ENCODE results near the gene STK38L.

Gene STK38L

GRCh38 chr12:27282754-27283153 lies 38.7 kb downstream of the STK38L start:
- peaks cover 34% of the 10 kb centered on the region for H3K4me1 Mint-ChIP-seq (ENCODE audit: low read depth)
- H3K4me3 Mint-ChIP-seq = no peak overlapping the region
- no peak overlapping the region for H3K27ac Mint-ChIP-seq
- H3K9me3 Mint-ChIP-seq = no peaks in the 10 kb centered on the region
- peaks cover 3% of the 10 kb centered on the region for H3K36me3 Mint-ChIP-seq (ENCODE audit: low read depth)
- H3K27me3 Mint-ChIP-seq = no peaks in the 10 kb centered on the region

DNA sequence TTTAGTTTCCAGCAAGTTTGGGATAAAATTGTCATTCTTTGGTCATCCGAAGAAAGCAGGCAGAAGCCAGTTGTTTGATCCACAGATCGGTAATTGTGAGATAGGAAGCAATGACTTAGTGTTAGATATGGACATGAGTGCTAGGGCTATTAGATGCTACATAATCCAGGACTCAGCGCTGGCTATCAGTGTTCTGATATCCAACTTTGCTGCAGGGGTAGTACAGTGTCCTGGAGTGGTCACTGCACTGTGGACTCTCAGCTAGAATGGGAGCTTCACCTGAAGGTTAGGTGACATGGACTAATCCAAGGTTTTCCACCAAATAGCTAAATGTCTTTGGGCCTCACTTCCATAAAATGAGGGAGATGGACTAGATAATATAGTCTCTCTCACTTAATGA lies 39.9 kb downstream of the STK38L start:
- H3K9me3 Mint-ChIP-seq = no peaks in the 10 kb centered on the region
- H3K27ac Mint-ChIP-seq = no peak overlapping the region
- H3K4me3 Mint-ChIP-seq = no peak overlapping the region
- no peaks in the 10 kb centered on the region for H3K27me3 Mint-ChIP-seq
- H3K4me1 Mint-ChIP-seq (ENCODE audit: low read depth) = peaks cover 21% of the 10 kb centered on the region
- H3K36me3 Mint-ChIP-seq (ENCODE audit: low read depth) = peaks cover 3% of the 10 kb centered on the region

DNA sequence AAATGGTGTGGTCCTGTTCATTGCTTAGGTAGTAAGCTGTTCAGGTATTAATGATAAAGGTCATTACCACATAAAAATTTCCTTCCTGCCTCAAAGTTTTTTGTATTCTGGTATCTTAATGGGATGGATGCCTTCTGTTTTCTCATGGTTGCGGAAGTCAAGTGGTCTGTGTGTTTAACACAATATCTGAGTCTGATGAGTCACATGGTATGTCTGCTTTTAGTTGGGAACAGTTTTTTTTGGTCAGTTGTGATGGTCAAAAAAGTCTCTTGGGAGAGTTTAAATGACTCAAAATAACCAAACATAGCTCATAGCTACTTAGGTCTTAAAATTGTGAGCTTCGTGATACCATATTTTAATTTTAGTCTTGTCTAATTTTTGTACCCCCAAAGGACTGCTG lies 40.7 kb downstream of the STK38L start:
- Mint-ChIP-seq H3K36me3 (ENCODE audit: low read depth) (peaks cover 3% of the 10 kb centered on the region), H3K4me1 (ENCODE audit: low read depth) (peaks cover 14% of the 10 kb centered on the region), H3K27me3 (no peaks in the 10 kb centered on the region), H3K9me3 (no peaks in the 10 kb centered on the region), H3K27ac (no peak overlapping the region), H3K4me3 (no peak overlapping the region)

DNA sequence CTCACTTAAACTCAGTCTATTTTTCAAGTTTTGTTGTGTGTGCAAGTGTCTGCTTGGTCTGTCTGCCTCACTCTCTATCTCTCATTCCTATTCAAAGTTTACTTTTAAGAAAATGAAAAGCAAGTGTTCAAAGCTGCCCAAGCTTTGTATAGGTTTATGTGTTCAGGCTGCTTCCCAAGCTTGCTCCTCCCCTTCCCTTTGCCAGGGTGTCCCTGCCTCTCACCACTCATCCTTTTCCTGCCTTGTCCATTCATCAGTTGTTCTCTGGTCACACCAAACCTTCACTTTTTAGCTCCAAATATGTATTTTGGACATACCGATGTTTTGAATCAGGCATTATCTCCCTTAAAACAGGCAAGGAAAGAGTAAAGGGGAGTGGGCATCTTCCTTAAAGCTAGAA lies 41.3 kb downstream of the STK38L start:
- no peaks in the 10 kb centered on the region for H3K27me3 Mint-ChIP-seq
- no peak overlapping the region for H3K4me3 Mint-ChIP-seq

DNA sequence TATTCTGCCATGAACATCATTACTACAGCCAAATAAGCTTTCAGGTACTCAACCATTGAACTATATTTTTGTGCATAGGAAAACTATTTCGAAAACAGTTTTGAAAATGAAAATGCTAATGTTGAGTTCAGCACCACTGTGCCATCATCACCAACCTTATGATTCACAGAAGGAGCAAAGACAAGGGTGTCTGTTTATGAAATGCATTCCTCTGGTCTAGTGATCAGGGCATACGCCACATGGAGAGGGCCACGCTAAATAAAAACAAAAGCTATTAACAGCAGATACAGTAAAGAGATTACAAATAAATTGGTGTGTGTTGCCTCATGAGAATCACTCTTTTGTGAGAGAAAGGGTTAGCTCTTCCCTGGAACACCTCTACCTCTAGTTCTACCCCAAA lies 45.3 kb downstream of the STK38L start:
- H3K4me3 Mint-ChIP-seq = no peak overlapping the region
- no peaks in the 10 kb centered on the region for H3K27me3 Mint-ChIP-seq
- no peaks in the 10 kb centered on the region for H3K9me3 Mint-ChIP-seq
- H3K4me1 Mint-ChIP-seq (ENCODE audit: low read depth) = peaks cover 10% of the 10 kb centered on the region
- no peak overlapping the region for H3K27ac Mint-ChIP-seq
- peaks cover 3% of the 10 kb centered on the region for H3K36me3 Mint-ChIP-seq (ENCODE audit: low read depth)

More for the DNA sequence above, 41.3 kb downstream of the STK38L start:
- Mint-ChIP-seq H3K36me3 (ENCODE audit: low read depth) (peaks cover 2% of the 10 kb centered on the region), H3K9me3 (no peaks in the 10 kb centered on the region), H3K27ac (no peak overlapping the region), H3K4me1 (ENCODE audit: low read depth) (peaks cover 10% of the 10 kb centered on the region)

DNA sequence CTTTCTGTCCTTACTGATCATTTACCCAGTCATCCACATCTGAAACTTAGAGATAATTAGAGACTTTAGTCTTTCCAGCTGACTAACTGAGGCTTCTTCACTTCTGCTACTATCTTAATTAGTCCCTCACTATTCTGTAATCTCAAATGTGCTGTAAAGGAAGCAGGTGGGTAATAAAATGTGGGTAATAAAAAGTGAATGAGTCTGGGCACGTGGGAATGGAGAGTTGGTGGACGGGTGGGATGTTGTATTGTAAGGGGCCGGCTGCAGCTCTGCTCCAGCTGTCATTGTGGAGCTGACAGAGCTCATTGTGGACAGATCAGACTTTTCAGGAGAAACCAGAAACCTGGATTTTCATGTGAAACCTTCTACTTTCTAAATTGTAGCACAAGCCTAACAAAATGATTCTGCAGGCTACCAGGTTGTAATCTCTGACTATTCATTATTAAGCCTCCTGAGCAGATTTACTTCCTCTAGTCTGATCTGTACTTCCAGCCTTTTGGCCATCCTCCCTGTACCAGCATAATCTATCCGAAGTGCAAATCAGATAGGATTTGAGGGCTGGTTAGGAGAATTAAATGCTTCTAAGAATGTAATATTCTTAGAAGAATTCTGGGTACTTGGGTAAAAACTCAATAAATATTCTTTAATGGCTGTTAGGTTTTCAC lies 46.5 kb downstream of the STK38L start:
- Mint-ChIP-seq H3K27ac (no peak overlapping the region), H3K4me1 (ENCODE audit: low read depth) (peaks cover 5% of the 10 kb centered on the region), H3K36me3 (ENCODE audit: low read depth) (peaks cover 3% of the 10 kb centered on the region), H3K27me3 (no peaks in the 10 kb centered on the region), H3K9me3 (no peaks in the 10 kb centered on the region), H3K4me3 (no peak overlapping the region)

- no peak overlapping the region for H3K4me3 Mint-ChIP-seq
- peaks cover 3% of the 10 kb centered on the region for H3K36me3 Mint-ChIP-seq (ENCODE audit: low read depth)
- no peaks in the 10 kb centered on the region for H3K27me3 Mint-ChIP-seq
- no peaks in the 10 kb centered on the region for H3K4me1 Mint-ChIP-seq (ENCODE audit: low read depth)
- H3K9me3 Mint-ChIP-seq = no peaks in the 10 kb centered on the region
- no peak overlapping the region for H3K27ac Mint-ChIP-seq
Measured at GRCh38 chr12:27291862-27292261, 47.8 kb downstream of the STK38L start.

DNA sequence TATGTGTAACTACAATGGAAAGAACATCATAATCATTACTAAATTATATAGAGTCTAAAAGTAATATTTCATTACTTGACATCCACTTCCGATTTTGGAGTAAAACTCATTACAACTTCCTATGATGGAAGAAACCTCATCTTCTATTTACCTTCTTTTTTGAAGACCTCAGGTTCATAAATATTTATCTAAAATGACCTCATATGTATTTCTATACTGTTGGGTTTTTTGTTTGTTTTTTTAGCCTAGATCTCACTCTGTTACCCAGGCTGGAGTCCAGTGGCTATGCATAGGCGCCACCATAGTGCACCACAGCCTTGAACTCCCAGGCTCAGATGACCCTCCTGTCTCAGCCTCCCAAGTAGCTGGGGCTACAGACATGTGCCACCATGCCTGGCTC lies 48.6 kb downstream of the STK38L start:
- H3K36me3 Mint-ChIP-seq (ENCODE audit: low read depth) = peaks cover 6% of the 10 kb centered on the region
- H3K27ac Mint-ChIP-seq = no peak overlapping the region
- peaks cover 8% of the 10 kb centered on the region for H3K4me1 Mint-ChIP-seq (ENCODE audit: low read depth)
- no peaks in the 10 kb centered on the region for H3K9me3 Mint-ChIP-seq
- H3K27me3 Mint-ChIP-seq = no peaks in the 10 kb centered on the region
- H3K4me3 Mint-ChIP-seq = no peak overlapping the region

DNA sequence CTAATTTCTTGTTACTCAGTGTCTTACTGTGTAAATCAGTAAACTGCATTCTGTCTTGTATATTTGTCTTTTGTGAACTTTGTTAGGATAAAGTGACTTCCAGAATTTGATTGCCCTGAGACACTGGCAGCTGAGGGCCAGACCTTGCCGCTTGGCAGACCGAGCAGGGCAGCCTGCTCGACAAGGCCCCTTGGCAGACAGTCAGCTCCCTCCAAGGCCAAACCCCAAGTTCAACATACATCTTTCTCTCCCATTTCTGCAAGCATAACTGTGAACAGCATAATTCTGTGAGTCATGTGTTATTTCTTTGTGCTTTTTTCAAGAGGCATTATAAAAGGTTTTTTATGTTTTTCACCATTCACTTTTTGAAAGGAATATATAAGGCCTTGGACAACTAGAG lies 49.4 kb downstream of the STK38L start:
- peaks cover 12% of the 10 kb centered on the region for H3K4me1 Mint-ChIP-seq (ENCODE audit: low read depth)
- H3K27me3 Mint-ChIP-seq = no peaks in the 10 kb centered on the region
- no peak overlapping the region for H3K4me3 Mint-ChIP-seq
- H3K36me3 Mint-ChIP-seq (ENCODE audit: low read depth) = peaks cover 12% of the 10 kb centered on the region
- H3K9me3 Mint-ChIP-seq = no peaks in the 10 kb centered on the region
- no peak overlapping the region for H3K27ac Mint-ChIP-seq

GRCh38 chr12:27296674-27297073 lies 52.6 kb downstream of the STK38L start:
- H3K4me3 Mint-ChIP-seq = no peak overlapping the region
- H3K27me3 Mint-ChIP-seq = no peaks in the 10 kb centered on the region
- H3K9me3 Mint-ChIP-seq = no peaks in the 10 kb centered on the region
- peaks cover 24% of the 10 kb centered on the region for H3K36me3 Mint-ChIP-seq (ENCODE audit: low read depth)
- H3K4me1 Mint-ChIP-seq (ENCODE audit: low read depth) = peaks cover 12% of the 10 kb centered on the region
- H3K27ac Mint-ChIP-seq = peak overlapping the region; percentile 9

DNA sequence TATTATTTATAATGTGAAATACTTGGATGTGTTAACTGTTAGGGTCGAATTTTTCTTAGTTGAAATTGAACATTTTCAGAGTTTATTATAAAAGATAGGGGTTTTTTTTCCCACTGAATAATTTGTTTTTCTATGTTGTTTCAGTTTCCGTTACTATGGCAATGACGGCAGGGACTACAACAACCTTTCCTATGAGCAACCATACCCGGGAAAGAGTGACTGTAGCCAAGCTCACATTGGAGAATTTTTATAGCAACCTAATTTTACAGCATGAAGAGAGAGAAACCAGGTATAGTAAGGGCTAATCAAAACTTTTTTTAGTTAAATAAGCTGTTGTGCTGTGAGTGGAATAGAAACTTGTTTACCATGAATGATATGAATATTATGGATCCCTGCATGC lies 53.5 kb downstream of the STK38L start:
- H3K27me3 Mint-ChIP-seq = no peaks in the 10 kb centered on the region
- no peaks in the 10 kb centered on the region for H3K9me3 Mint-ChIP-seq
- peak overlapping the region; percentile 85 for H3K27ac Mint-ChIP-seq
- peaks cover 12% of the 10 kb centered on the region for H3K4me1 Mint-ChIP-seq (ENCODE audit: low read depth)
- H3K4me3 Mint-ChIP-seq = no peak overlapping the region
- peaks cover 30% of the 10 kb centered on the region for H3K36me3 Mint-ChIP-seq (ENCODE audit: low read depth)

- H3K36me3 Mint-ChIP-seq (ENCODE audit: low read depth) = peaks cover 36% of the 10 kb centered on the region
- H3K9me3 Mint-ChIP-seq = no peaks in the 10 kb centered on the region
- H3K4me3 Mint-ChIP-seq = no peak overlapping the region
- peak overlapping the region; percentile 61 for H3K27ac Mint-ChIP-seq
- no peaks in the 10 kb centered on the region for H3K27me3 Mint-ChIP-seq
- H3K4me1 Mint-ChIP-seq (ENCODE audit: low read depth) = peaks cover 12% of the 10 kb centered on the region
Measured at GRCh38 chr12:27299102-27299501, 55.0 kb downstream of the STK38L start.

- Mint-ChIP-seq H3K27me3 (no peaks in the 10 kb centered on the region), H3K4me1 (ENCODE audit: low read depth) (peaks cover 12% of the 10 kb centered on the region), H3K36me3 (ENCODE audit: low read depth) (peaks cover 36% of the 10 kb centered on the region), H3K4me3 (no peak overlapping the region), H3K27ac (peak overlapping the region; percentile 50), H3K9me3 (no peaks in the 10 kb centered on the region)
Measured at GRCh38 chr12:27300226-27300625, 56.1 kb downstream of the STK38L start.

DNA sequence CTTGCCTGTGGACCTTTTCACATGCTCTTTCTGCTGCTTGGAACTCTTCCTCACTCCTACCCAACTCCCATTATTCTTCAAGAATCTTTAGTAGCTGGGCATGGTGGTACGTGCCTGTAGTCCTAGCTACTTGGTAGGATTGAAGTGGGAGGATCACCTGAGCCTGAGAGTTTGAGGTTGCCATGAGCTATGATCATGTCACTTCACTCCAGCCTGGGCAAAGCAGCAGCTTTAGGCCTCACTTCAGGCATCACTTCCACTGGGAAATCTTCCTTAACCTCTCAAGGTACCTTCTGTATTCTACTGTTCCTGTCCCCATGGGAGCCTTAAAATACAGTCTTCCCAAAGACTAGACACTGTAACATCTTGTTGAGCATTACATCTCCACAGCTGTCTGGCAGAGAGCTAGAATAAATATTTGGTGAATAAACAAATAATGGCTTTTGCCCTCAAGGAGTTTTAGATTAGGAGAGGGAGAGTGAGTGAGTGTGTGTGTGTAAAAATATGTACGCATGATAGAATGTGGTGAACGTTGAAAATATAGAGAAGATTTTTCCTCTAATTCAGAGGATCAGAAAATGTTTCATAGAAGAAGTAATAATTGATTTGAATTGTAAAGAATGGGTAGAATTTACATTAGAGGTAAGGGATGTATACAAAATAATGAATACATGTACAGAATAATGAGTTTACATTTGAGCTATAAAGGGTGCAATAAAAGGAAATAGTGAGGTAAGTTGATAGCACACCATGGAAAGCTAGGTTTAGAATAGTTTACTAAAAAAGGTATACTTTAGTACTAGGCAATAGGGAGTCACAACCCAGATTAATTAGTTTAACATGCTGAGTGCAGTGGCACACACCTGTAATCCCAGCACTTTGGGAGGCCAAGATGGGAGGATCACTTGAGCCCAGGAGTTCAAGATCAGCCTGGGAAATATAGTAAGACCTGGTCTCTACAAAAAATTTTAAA lies 59.3 kb downstream of the STK38L start:
- H3K36me3 Mint-ChIP-seq (ENCODE audit: low read depth) = peaks cover 28% of the 10 kb centered on the region
- peaks cover 7% of the 10 kb centered on the region for H3K4me1 Mint-ChIP-seq (ENCODE audit: low read depth)
- no peak overlapping the region for H3K27ac Mint-ChIP-seq
- H3K4me3 Mint-ChIP-seq = no peak overlapping the region
- H3K27me3 Mint-ChIP-seq = no peaks in the 10 kb centered on the region
- H3K9me3 Mint-ChIP-seq = no peaks in the 10 kb centered on the region

DNA sequence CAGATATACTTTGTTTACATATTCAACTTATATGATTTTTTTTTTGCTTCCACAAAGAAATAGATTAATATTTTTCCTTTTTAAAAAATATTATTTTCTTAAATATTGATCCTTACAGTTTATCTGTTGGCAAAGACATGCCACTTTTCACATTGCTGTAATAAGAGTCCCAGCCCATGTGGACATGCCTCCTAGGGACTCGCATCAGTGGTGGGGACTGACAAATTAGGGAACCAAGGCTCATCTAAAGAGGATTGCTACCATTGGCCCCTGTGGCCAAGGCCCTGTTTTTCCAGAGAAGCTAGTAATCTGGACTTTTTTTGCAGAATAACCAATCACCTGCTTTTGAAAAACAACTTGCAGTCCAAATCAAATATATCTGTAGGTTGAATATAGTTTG lies 60.8 kb downstream of the STK38L start:
- peaks cover 13% of the 10 kb centered on the region for H3K4me1 Mint-ChIP-seq (ENCODE audit: low read depth)
- no peaks in the 10 kb centered on the region for H3K9me3 Mint-ChIP-seq
- no peaks in the 10 kb centered on the region for H3K27me3 Mint-ChIP-seq
- no peak overlapping the region for H3K27ac Mint-ChIP-seq
- peaks cover 22% of the 10 kb centered on the region for H3K36me3 Mint-ChIP-seq (ENCODE audit: low read depth)
- no peak overlapping the region for H3K4me3 Mint-ChIP-seq

All from stimulated activated naive CD8-positive, alpha-beta T cell treated with anti-CD3 and anti-CD28 coated beads, Interleukin-15, Interleukin-2, amounts not matched to agents 100 ng/mL and 50 ng/mL, for 24 hours (primary cell).